Activated CD4-positive, CD25-positive, alpha-beta regulatory T cell treated with anti-CD3 and anti-CD28 coated beads, Interleukin-2, amount 50 U/mL, for 24 hours (primary cell): Measurements from ENCODE around the gene ZNF829.
A peak's percentile ranks its signal among the peaks of the same experiment; 100 is the strongest.

Experiments
- ATAC-seq, 2 donors: fragments of 150-1000 bp; cut with Tn5 transposase; one replicate each; pipeline ENCODE4 v1.10.0; 2021; ENCODE audit warnings: mild to moderate bottlenecking in 1 of 2, moderate library complexity in 1 of 2

Gene ZNF829

DNA sequence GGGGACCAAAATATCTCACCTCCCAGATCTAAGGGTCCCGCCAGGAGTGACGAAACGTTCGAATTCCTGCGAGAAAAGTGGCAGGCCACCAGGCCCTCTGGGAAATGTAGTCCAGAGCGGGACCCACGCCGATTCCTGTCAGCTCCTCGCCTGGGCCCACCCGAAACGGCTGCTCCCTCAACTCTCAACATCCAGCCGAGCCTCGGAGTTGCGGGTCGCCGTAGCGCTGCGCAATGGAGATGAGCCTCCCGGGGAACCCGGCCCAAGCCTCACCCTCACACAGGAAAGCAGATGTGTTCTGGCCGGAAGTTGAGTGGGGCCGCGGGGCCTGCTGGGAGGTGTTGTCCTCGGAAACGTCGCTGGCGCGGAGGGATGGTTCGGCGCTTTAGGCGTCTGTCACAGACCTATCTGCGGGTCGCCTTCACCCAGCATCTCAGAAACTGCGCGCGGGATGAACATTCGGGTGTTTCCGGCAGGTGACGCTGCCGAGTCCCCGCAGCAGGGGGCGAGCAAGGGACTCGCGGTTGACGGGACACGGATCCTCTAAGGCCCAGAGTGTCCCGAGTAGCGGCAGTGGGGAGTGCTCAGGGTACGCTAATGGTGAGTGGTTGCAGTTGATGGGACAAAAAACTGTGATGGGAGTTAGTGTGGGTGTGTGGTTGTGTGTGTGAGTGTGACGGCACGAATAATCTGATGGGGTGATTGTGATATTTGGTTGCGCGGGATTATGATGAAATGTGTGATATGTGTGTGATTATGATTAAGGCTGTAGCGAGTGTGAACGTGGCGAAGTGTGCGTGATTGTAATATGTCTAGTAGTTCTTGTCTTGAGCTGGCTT lies at the start of gene ZNF829, which contains the start of gene ZNF568:
ZNF829 (minus strand) TSS at position 300 of the 839 bp plus-strand sequence. CDS start 1,124 bp downstream, outside the sequence.
ZNF568 (plus strand) TSS at position 341 of the 839 bp plus-strand sequence. CDS start 6,439 bp downstream, outside the sequence.
- peak; percentile 97 to 98 for ATAC-seq

DNA sequence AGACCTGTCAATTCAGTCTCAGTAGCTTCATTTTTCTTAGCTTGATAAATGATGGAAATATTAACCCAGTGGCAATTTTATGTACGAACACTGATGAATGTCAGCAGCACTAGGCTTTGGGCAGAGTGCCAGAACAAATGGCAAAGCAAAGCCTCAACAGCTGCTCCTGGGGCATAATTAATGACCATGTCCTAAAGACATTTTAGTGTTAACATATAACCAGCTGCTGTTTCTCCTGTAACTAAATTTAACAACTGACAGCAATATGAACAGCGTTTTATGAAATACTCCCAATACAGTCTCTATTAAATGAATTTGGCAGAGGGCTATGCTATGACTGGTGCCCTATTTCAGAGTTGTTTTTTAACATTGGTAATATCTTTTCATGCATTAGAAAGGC lies 47.2 kb upstream of the ZNF829 start:
- ATAC-seq, result no peak

DNA sequence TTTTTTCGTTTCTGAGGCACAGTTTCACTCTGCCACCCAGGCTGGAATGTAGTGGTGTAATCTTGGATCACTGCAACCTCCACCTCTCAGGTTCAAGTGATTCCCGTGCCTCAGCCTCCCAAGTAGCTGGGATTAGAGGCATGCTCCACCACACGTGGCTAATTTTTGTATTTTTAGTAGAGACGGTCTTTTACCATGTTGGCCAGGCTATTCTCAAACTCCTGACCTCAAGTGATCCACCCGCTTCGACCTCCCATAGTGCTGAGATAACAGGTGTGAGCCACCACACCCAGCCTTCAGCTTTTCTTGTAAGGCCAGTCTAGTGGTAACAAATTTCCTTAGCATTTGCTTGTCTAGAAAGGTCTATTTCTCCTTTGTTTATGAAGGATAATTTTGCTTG lies 46.3 kb upstream of the ZNF829 start:
- ATAC-seq, result no peak

DNA sequence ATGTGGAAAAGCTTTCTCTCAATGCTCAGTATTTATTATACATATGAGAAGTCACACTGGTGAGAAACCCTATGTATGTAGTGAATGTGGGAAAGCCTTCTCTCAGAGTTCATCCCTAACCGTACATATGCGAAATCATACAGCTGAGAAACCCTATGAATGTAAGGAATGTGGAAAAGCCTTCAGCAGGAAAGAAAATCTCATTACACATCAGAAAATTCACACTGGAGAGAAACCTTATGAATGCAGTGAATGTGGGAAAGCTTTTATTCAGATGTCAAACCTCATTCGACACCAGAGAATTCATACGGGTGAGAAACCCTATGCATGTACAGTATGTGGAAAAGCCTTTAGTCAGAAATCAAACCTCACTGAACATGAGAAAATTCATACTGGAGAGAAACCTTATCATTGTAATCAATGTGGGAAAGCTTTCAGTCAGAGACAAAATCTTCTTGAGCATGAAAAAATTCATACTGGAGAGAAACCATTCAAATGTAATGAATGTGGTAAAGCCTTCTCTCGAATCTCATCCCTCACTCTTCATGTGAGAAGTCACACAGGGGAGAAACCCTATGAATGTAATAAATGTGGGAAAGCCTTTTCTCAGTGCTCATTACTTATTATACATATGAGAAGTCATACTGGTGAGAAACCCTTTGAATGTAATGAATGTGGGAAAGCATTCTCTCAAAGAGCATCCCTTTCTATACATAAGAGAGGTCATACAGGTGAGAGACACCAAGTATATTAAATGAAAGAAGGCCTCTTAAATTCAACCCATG lies 34.4 kb upstream of the ZNF829 start:
- no peak for ATAC-seq

DNA sequence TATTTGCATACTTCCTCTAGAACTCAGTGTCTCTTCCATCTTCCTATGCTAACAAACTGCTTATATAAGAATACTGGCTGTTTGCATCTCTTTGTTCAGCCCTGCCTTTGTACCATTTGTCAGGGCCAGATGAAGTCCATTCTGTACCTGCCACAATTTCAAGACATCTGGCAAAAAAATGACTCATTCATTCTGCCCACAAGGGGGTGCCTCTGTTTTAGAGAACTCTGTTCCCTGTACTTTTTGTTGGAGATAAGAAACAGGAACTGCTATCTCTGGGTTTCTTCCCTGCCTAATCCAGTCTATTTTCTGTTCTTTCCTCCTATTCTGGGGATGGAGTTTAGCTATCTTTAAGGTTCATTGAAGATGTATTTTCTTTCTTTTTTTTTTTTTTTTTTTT lies 23.1 kb upstream of the ZNF829 start:
- no peak for ATAC-seq

DNA sequence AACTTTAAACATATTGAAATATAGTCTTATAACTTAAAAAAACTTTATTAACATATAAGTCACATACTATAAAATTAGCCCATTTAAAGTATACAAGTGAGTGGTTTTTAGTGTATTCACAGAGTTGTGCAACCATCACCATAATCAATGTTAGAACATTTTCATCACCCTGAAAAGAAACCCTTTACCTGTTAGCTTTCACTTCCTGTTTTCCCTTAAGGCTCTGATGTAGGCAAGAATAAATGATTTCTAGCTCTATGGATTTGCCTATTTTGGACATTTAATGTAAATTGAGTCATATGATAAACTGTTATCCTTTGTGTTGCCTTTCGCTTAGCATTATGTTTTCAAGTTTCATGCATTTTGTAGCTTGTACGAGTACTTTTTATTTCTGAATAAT lies 15.6 kb upstream of the ZNF829 start:
- ATAC-seq, result no peak

DNA sequence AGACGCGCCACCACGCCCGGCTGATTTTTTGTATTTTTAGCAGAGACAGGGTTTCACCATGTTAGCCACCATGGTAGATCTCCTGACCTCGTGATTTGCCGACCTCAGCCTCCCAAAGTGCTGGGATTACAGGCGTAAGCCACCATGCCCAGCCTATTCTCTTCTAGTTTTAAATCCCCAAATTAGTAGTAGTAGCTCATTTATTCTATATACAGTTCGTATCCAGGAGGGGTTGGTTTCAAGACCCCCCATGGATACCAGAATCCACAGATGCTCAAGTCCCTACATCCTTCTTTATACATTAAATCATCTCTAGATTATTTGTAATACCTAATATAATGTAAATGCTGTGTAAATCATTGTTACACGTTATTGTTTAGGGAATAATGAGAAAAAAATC lies 2.0 kb upstream of the ZNF829 start:
- no peak for ATAC-seq

DNA sequence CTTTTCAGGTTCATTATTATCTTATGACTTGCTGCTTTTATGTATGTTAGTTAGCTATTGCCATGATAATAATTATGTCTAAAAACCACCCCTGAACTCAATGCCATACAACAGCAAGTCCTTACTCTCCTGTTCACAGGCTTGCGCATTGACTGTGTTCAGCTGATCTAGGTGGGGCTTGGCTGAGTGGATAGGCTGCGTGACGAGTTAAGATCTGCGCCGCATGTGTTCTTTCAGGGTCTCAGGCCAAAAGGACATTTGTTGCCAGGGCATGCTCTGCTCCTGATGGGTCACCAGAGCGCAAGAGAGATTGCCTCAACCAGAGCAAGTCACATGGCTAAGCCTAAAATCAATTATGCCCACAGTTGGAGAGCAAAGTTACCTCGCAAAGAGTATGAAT lies 900 bp upstream of the ZNF829 start:
- no peak for ATAC-seq

DNA sequence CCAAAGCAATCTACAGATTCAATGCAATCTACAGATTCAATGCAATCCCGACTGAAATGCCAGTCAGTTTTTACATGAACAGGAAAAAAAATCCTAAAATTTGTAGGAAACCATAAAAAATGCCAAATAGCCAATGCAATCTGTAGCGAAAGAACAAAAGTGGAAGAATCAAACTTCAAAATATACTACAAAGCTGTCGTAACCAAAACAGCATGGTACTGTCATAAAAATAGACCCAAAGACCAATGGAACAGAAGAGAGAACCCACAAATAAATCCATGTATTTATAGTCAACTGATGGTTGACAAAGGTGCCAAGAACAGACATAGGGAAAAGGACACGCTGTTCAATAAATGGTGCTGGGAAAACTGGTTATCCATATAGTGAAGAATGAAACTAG lies 17.7 kb downstream of the ZNF829 start:
- no peak for ATAC-seq

DNA sequence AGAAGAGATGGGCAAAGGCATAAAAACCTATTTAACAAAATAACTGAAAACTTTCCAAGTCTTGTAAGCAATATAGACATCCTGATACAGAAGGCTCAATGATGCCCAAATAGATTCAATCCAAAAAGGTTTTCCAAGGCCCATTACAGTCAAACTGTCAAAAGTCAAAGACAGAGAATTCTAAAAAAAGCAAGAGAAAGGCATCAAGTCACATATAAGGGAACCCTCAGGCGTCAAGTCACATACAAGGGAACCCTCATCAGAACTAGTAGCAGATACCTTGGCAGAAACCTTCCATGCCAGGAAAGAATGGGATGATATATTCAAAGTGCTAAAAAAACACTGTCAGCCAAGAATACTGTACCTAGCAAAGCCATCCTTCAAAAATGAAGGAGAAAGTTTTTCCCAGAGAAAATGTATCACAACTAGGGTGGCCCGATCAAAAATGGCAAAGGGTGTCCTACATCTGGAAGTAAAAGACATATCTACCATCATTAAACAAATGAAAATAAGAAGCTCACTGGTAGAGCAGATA lies 21.2 kb downstream of the ZNF829 start:
- ATAC-seq, result no peak

DNA sequence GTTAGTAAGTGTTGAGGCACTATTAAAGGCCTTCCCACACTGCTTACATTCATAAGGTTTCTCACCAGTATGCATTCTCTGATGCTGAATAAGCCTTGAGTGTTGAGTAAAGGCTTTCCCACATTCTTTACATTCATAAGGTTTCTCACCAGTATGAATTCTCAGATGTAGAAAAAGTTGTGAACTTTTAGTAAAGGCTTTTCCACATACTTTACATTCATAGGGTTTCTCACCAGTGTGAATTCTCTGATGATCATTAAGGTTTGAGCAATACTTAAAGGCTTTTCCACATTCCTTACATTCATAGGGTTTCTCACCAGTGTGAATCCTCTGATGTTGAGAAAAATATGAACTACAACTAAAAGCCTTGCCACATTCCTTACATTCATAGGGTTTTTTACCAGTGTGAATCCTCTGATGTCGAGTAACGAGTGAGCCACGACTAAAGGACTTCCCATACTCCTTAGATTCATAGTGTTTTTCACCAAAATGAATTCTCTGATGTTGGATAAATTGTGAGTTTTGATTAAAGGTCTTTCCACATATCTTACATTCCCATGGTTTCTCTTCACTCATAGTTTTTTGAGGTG lies 24.2 kb downstream of the ZNF829 start:
- no peak for ATAC-seq

DNA sequence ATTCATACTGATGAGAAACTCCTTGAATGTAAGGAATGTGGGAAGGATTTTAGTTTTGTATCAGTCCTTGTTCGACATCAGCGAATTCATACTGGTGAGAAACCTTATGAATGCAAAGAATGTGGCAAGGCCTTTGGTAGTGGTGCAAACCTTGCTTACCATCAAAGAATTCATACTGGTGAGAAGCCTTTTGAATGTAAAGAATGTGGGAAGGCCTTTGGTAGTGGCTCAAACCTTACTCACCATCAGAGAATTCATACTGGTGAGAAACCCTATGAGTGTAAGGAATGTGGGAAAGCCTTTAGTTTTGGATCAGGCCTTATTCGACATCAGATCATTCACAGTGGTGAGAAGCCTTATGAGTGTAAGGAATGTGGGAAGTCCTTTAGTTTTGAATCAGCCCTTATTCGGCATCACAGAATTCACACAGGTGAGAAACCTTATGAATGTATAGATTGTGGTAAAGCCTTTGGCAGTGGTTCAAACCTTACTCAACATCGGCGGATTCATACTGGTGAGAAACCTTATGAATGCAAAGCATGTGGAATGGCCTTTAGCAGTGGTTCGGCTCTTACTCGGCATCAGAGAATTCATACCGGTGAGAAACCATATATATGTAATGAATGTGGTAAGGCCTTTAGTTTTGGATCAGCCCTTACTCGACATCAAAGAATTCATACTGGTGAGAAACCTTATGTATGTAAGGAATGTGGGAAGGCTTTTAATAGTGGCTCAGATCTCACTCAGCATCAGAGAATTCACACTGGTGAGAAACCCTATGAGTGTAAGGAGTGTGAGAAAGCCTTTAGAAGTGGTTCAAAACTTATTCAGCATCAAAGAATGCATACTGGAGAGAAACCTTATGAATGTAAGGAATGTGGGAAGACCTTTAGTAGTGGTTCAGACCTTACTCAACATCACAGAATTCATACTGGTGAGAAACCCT lies 38.8 kb downstream of the ZNF829 start:
- ATAC-seq, result no peak

DNA sequence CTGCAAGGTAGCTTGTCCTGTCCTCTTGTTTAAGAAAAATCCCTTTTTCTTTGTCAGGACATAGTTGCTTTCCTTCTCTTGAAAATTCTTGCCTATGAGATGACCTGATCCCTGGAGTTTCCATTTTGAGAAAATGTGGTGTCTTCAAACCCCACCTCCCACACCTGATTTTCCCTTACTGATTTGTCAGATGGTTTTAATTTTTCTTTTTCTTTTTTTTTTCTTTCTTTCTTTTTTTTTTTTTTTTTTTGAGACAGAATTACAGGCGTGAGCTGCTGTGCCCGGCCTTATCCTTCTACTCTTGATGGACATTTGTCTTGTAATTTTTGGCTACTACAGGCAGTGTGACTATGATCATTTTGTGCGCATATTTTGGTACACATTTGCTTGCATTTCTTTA lies 64.2 kb downstream of the ZNF829 start:
- ATAC-seq, result no peak

DNA sequence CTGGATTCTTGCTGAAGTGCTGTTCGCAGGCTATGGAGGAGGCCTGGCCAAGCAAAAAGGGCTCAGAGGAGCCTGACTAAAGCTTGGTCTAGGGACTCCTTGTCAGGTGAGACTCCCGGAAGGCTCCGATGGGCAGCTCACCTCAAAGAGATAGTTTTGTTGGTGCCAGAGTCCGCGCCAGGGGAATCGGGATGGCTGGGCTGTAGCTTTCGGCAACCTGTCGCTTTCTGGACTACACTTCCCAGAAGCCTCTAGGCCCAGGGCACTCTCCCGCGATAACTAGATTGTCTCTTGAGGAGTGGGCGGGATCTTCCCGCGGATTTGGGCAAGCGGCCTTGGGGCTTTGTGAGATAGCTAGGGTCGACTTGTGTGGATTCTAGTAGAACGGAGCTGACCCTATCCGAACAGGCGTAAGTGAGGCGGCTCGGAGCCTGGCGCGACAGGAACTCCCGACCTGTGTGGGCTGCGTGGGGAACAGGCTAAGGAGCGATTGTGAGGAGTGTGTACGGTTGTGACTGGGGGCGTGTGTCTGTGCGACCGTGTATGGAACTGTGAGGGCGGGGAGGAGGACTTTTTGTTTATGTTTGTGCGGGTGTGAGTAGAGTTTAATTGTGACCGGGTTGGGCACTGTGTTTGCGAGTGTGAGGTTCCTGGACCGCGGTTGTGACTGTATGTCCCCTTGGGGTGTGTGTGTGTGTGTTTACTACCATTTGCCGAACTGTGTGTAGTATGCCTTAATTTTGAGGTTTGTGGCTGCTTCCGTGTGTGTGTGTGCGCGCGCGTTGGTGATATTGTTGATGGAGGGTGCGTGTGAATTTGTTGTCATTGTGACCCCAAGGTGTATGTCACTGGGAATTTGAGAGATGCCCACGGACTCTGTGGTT lies 65.3 kb downstream of the ZNF829 start, which contains the start of gene ZNF345:
ZNF345 (plus strand) TSS at position 318 of the 884 bp plus-strand sequence. CDS start 25,955 bp downstream, outside the sequence.
- peak; percentile 78 to 79 for ATAC-seq

DNA sequence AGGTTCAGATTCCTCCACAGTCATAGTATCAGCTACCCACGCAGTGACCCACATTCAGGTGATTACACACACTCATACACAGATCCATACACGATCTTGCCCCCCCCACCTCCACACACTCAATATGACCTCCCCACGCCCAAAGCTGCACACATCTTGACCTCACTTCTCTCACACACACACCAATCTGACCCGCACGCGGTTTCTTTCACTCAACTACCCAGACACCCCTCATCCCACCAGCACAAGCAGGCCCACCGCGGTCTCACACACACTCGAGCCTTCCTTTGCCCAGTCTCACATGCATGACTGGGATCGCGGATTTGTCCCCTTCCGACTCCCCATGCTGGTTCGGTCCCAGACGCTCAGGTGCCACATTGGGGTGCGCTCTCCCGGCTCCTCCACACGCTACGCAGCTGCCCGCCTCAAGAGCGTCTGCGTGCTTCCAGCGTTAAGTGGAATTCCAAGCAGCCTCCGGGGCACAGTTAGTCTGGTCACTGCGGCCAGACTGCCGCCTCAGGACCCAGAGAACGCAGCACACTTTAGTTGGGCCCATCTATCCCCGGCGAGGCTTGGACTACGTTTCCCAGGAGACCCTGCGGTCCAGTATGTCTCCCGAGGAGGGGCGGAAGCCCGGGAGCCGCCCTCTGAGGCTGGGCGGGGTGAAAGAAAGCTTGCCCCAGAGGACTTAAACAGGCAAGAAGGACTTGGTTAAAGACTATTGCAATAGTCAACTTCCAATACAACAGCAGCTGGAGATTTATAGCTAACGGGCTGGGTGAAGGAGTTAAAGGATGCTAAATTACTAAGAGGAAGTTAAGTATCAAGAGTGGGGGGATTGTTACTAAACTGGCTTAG lies 66.2 kb downstream of the ZNF829 start:
- ATAC-seq, result peak; percentile 88 to 93

DNA sequence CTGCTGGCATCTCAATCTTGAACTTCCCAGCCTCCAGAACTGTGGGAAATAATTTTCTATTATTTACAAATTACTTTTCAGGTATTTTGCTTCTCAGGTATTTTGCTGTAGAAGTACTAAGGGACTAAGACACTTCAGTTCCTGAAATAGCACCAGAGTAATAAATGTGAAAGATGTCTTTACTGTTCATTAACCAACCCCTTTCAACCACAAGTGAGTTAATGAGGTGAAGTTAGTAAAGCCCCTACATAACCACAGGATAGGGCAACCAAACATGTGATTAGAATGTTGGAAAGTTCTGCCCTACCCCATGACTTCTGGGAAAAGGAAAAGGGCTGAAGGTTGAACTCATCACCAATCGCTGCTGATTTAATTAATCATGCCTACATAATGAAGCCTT lies 68.1 kb downstream of the ZNF829 start:
- ATAC-seq, result no peak

DNA sequence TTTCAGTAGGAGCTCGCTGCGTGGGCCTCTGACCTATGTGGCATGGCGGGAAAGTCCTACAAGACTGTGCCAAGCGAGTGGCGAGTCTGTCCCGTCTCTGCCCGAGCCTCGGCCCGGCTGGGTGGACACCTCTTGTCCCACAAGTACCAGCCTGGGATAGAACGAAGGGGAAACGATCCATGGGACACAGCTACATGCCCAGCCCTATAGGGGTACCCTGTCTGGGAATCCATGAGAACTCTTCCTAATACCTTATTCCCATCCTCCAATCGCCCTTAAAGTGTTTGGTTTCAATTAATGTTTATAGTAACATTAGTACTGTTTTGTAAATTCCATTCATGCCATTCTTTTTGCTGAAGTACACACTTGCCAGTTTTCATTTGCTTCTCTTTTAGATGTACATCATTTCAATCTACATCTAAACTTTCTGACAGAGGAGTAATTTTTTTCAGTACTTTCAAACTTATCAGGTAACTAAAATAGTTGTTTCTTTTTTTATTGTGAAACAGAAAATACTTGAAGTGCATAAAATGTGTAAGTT lies 77.2 kb downstream of the ZNF829 start:
- ATAC-seq, result no peak
